IPS-NIHi7 (cell line): Measurements from ENCODE around the gene FRRS1L.
"Not testable (repeated sequence)": the region's sequence is repeated elsewhere in the genome, so short reads cannot be mapped to it uniquely, and the experiment has no call there.

Source experiments
- DNase-seq: peaks from one replicate; pipeline ENCODE4 v3.0.0; 2012; ENCODE audit warnings: mixed read lengths; ENCODE audit errors: extremely low spot score

The FRRS1L gene

DNA sequence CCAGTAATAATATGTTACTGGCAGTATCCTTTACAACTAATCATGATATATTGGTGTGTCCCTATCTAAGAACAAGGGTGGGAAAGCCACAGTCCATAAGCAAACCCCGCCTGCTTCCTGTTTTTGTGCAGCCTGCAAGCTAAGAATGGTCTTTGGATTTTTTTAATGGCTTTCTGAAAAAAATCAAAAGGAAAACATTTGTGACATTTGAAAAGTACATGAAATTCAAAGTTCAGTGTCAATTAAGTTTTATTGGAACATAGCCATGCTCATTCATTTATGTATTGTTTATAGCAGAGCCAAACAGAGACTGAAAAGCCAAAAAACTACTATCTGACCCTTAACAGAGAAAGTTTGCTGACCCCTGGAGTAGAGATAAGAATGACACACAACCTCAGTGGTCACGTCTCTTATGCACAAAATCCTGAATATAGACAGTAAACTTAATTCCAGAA lies 34.5 kb downstream of the FRRS1L start:
- no peak for DNase-seq

GRCh38 chr9:109129470-109130197 lies 37.4 kb downstream of the FRRS1L start:
- no peak for DNase-seq

- DNase-seq, result not testable (repeated sequence)
These were observed 40.4 kb downstream of the FRRS1L start for GRCh38 chr9:109126671-109127070.

DNA sequence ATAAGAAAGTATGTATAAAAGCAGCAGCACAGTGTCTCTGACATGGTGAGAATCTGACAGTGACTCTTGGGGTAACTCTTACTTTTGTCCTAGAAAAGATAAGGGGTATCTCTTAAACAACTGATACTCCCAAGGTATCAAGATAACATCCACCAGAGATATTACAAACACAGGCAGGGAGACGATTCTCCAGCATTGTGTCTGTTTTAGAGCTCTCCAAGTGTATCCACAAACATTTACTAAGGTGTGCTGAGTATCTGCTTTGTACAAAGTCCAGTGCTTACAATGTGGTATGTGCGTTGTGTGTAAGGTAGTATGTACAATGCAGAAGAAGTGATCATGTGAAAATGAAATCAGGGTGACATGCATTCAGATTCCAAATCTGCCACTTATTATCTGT lies 42.9 kb downstream of the FRRS1L start:
- no peak for DNase-seq

DNA sequence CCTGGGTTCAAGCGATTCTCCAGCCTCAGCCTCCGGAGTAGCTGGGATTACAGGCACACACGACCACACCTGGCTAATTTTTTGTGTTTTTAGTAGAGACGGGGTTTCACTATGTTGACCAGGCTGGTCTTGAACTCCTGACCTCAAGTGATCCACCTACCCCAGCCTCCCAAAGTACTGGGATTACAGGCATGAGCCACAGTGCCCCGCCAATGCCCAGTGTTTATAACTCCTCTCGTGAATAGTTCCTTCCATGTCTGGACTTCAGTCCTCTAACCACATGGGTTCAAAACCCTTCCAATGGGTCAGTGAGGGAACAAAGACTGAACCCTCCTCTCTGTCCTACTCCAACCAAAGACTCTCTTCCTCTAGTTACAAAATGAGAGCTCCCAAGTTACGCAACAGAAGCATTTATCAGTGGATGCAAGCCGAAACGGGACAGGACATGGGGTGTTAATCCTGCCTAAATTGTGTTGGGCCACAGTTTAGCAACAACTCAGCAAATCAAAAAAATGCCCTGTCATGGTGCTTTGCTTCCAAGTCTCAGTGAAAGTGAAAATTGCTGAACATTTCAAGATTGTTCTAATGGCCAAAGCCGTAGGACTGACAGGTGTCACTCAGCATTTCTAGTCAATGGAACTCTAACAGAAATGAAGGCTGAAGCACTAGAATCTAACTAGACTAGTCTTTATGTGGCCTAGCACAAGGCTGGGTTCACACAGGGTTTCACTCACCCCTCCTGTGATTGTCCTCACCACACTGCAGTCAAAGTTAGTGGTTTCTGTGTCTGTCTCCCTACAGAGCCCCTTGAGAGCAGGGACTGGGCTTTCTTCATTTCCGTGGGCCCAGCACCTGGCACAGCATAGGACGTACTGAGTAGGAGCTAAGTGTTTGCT lies 44.1 kb downstream of the FRRS1L start:
- DNase-seq, result no peak

GRCh38 chr9:109121232-109121796 lies 45.7 kb downstream of the FRRS1L start:
- DNase-seq, result no peak

GRCh38 chr9:109120204-109120789 lies 46.8 kb downstream of the FRRS1L start:
- DNase-seq, result no peak

- peak; percentile 93 for DNase-seq
These were observed 47.4 kb downstream of the FRRS1L start, which contains the start of gene TMEM245 for GRCh38 chr9:109119439-109120203. Gene TMEM245 (minus strand): TSS chr9:109119947. CDS start chr9:109119913, 34 bp downstream.

DNA sequence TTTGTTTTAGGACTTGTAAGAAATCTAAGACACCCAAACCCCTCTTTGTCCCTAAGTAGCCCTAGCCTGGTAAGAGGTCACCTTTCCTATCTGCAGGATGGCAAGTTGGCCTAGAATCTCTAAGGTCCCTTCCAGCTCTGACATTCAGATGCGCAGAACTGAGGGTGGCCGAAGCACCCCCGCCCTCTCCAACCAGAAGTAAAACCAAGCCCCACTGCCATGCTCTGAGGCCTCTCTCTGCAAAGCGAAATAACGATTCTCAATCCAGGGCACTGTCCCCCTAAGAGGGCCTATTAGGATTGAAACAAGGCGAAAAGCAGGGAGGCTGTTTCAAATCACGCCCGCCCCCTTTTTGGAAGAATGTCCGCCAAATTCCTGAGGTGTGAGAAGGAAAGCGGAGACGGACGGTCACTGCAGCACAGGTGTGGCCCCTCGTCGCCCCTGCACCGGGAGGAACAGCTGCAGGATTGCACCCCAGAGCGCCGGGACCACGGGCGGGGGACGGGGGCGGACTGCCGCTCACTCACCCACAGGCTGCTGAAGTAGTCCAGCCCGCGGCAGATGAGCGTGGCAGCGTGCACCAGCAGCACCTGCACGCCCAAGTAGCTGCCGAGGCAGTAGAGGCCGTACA lies 48.1 kb downstream of the FRRS1L start:
- peak; percentile 25 for DNase-seq

- DNase-seq, result no peak
These were observed 48.9 kb downstream of the FRRS1L start for GRCh38 chr9:109117856-109118807.

GRCh38 chr9:109115931-109116526 lies 51.0 kb downstream of the FRRS1L start:
- no peak for DNase-seq

DNA sequence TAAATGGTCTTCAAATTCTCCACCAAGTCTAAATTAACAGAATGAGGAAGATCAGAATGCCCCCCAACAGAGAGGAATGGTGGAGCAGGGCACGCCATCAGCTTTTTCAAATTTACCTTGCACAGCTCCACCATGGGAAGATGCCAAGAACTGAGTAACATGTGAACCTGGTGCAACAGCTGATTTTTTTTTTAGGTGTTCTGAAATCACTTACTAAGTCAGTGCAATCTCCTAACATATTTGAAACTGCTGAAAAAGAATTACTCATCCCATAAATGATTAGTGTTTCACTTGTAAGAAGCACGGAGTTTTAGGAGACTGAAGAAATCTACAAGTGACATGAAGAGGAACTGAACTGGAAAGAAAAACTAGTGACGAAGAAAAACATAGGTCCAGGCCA lies 52.4 kb downstream of the FRRS1L start:
- no peak for DNase-seq

- no peak for DNase-seq
These were observed 53.0 kb downstream of the FRRS1L start for GRCh38 chr9:109113892-109114609.

- no peak for DNase-seq
These were observed 53.8 kb downstream of the FRRS1L start for GRCh38 chr9:109113254-109113653.

DNA sequence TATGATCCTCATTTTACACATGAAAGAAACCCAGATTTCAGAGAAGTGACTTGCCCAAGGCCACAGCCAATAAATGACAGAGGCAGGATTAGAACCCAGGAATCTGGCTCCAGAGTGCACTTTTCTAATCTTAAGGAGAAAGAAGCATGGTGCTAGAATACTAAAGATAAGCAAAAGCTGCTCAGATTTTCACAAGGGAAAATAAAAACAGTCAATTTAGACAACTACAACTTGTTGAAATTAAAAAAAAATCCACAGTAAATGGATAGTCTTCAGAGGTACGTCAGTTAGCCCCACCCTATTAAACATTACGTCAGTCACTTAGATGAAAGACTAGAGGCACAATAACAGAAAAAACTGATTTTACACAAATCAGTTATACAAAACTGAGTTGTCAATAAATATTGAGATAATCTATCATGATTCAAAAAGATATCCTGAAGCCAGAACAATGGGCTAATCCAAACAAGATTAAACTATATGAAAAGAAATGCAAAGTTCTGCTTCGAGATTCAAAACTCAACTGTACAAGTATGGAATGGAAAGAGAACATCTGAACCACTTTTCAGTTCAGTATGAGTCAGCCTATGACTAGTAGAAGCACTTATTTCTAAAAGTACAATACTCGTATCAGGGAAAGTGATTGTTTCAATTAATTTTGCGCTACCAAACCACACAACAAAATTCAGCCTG lies 56.6 kb downstream of the FRRS1L start:
- DNase-seq, result no peak

DNA sequence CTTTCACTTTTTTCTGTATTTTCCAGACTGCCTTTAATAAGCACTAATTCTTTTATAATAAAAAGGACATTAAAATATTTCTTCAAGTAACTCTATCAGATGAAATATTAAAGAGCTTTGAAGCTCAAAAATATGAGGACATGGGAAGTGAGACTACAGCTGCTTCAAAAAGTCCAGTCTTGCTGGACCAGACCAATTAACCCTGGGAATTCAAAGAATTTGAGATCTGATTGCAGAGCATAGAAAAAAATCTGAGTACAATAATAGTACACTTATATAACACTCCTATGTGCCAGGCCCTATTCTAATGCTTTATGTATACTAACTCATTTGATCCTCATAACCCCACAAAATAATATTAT lies 57.1 kb downstream of the FRRS1L start:
- DNase-seq, result no peak

DNA sequence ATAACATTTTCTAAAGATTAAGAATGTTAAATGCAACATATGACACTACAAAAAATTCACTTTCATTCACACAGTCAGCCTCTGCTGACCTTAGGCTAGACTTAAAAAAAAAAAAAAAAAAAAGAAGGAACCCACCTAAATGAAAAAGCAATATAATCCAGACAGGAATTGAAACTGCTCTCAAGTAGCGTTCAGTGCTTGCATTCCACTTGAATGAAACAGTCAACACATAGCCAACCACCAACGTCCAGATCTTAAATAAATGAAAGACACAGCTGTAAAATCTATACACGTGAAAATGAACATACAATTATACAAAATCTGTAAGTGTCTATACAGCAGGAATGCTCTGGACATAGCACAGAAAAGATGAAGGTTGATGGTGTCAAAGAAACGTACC lies 58.7 kb downstream of the FRRS1L start:
- no peak for DNase-seq
